Astrocyte (in vitro differentiated cells and primary cell): ENCODE measurements around the gene HSFX2. TPM values are rescaled to one million over a fixed set of nuclear protein-coding genes. Genes with fewer than 3 reads are reported as not detected.
"Not testable (repeated sequence)": the region's sequence is repeated elsewhere in the genome, so short reads cannot be mapped to it uniquely, and the experiment has no call there.

ENCODE experiments used
- DNase-seq: peaks from one replicate; pipeline ENCODE4 v3.0.0-alpha.2; 2010; ENCODE audit warnings: low read depth
- FAIRE-seq: peaks from 2 replicates; lab custom pipeline; 2011; peaks lifted over from hg19 to GRCh38; lab: Jason Lieb, UNC
- H2AFZ ChIP-seq: 2 replicates; pipeline ENCODE4 v1.6.0; 2012; ENCODE audit warnings: low read depth, low read length, inconsistent platforms
- H3K27ac ChIP-seq: 2 replicates; pipeline ENCODE4 v1.5.1; 2011; ENCODE audit warnings: low read depth, low read length, inconsistent platforms
- H3K27me3 ChIP-seq: 2 replicates; pipeline ENCODE4 v1.6.0; 2011; ENCODE audit warnings: low read length, inconsistent platforms; ENCODE audit not compliant: insufficient read depth
- H3K36me3 ChIP-seq: 2 replicates; pipeline ENCODE4 v1.5.1; 2011; ENCODE audit warnings: low read length, inconsistent platforms; ENCODE audit not compliant: insufficient read depth
- H3K4me1 ChIP-seq: 2 replicates; pipeline ENCODE4 v1.5.1; 2011; ENCODE audit warnings: low read length, inconsistent platforms; ENCODE audit not compliant: insufficient read depth
- H3K4me2 ChIP-seq: 2 replicates; pipeline ENCODE4 v1.6.0; 2012; ENCODE audit warnings: low read length, inconsistent platforms
- H3K4me3 ChIP-seq: 2 replicates; pipeline ENCODE4 v1.5.1; 2011; ENCODE audit warnings: low read depth, mild to moderate bottlenecking, low read length, inconsistent platforms; ENCODE audit not compliant: insufficient read depth
- H3K79me2 ChIP-seq: 2 replicates; pipeline ENCODE4 v1.6.0; 2012; ENCODE audit warnings: mild to moderate bottlenecking, low read length, inconsistent platforms; ENCODE audit not compliant: insufficient read depth
- H3K9ac ChIP-seq: 2 replicates; pipeline ENCODE4 v1.6.0; 2012; ENCODE audit warnings: mild to moderate bottlenecking, low read length, inconsistent platforms
- H3K9me3 ChIP-seq: 2 replicates; pipeline ENCODE4 v1.5.1; 2012; ENCODE audit warnings: low read depth, mild to moderate bottlenecking, low read length, inconsistent platforms; ENCODE audit not compliant: insufficient read depth
- H4K20me1 ChIP-seq: 2 replicates; pipeline ENCODE4 v1.6.0; 2012; ENCODE audit warnings: low read length, inconsistent platforms; ENCODE audit not compliant: insufficient read depth
- H3K27ac Mint-ChIP-seq: one replicate; pipeline ENCODE4 v1.8.0; 2021; ENCODE audit warnings: mild to moderate bottlenecking, mixed read lengths; ENCODE audit not compliant: unreplicated experiment
- H3K27me3 Mint-ChIP-seq: one replicate; pipeline ENCODE4 v1.8.0; 2021; ENCODE audit warnings: low read depth, mixed read lengths; ENCODE audit not compliant: unreplicated experiment
- H3K36me3 Mint-ChIP-seq: one replicate; pipeline ENCODE4 v1.8.0; 2021; ENCODE audit warnings: low read depth, mixed read lengths; ENCODE audit not compliant: unreplicated experiment
- H3K4me1 Mint-ChIP-seq: one replicate; pipeline ENCODE4 v1.8.0; 2021; ENCODE audit warnings: low read depth, mixed read lengths; ENCODE audit not compliant: unreplicated experiment
- H3K4me3 Mint-ChIP-seq: one replicate; pipeline ENCODE4 v1.8.0; 2021; ENCODE audit warnings: mild to moderate bottlenecking, moderate library complexity, mixed read lengths; ENCODE audit not compliant: unreplicated experiment
- H3K9me3 Mint-ChIP-seq: one replicate; pipeline ENCODE4 v1.8.0; 2021; ENCODE audit warnings: mild to moderate bottlenecking, mixed read lengths; ENCODE audit not compliant: unreplicated experiment
- EZH2 ChIP-seq: IDR thresholded peaks from 2 replicates; pipeline ENCODE4 v1.6.1; 2012; ENCODE audit warnings: mild to moderate bottlenecking, low read length, inconsistent platforms; ENCODE audit not compliant: insufficient read depth
- total RNA-seq: library from RNA; stranded (reverse); gene quantifications from 2 replicates; pipeline ENCODE4 v1.2.1, GENCODE V29; 2021
- TF ChIP-seq, protein P1 (sequence below): IDR thresholded peaks from 2 replicates; pipeline ENCODE4 v1.5.1; 2011; ENCODE audit warnings: low read depth, mild to moderate bottlenecking, inconsistent platforms, low read length, moderate library complexity; ENCODE audit not compliant: insufficient read depth

HSFX2 gene
- total RNA-seq, 1 donor from 2014 or later = not detected

- no peaks in the 10 kb centered on the region for H3K36me3 ChIP-seq
- no peak overlapping the region for H3K9ac ChIP-seq
- no peak for FAIRE-seq
- no peak overlapping the region for H2AFZ ChIP-seq
- Mint-ChIP-seq H3K27me3 (peaks cover 8% of the 10 kb centered on the region), H3K36me3 (peaks cover 5% of the 10 kb centered on the region), H3K9me3 (no peaks in the 10 kb centered on the region), H3K4me3 (no peak overlapping the region), H3K27ac (no peak overlapping the region), H3K4me1 (peaks cover 24% of the 10 kb centered on the region)
- H4K20me1 ChIP-seq = peaks cover 54% of the 10 kb centered on the region
- no peak for DNase-seq
- H3K4me2 ChIP-seq = no peak overlapping the region
- no peaks in the 10 kb centered on the region for H3K27me3 ChIP-seq
- H3K4me1 ChIP-seq = peaks cover 9% of the 10 kb centered on the region
- H3K9me3 ChIP-seq = no peaks in the 10 kb centered on the region
- no peak overlapping the region for H3K4me3 ChIP-seq
- H3K79me2 ChIP-seq = peaks cover 55% of the 10 kb centered on the region
- TF ChIP-seq EZH2 = no peak
- TF ChIP-seq, protein P1, sequence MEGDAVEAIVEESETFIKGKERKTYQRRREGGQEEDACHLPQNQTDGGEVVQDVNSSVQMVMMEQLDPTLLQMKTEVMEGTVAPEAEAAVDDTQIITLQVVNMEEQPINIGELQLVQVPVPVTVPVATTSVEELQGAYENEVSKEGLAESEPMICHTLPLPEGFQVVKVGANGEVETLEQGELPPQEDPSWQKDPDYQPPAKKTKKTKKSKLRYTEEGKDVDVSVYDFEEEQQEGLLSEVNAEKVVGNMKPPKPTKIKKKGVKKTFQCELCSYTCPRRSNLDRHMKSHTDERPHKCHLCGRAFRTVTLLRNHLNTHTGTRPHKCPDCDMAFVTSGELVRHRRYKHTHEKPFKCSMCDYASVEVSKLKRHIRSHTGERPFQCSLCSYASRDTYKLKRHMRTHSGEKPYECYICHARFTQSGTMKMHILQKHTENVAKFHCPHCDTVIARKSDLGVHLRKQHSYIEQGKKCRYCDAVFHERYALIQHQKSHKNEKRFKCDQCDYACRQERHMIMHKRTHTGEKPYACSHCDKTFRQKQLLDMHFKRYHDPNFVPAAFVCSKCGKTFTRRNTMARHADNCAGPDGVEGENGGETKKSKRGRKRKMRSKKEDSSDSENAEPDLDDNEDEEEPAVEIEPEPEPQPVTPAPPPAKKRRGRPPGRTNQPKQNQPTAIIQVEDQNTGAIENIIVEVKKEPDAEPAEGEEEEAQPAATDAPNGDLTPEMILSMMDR = no peak
- no peak overlapping the region for H3K27ac ChIP-seq
These were observed 33.2 kb upstream of the HSFX2 start for GRCh38 chrX:149628280-149628679.

DNA sequence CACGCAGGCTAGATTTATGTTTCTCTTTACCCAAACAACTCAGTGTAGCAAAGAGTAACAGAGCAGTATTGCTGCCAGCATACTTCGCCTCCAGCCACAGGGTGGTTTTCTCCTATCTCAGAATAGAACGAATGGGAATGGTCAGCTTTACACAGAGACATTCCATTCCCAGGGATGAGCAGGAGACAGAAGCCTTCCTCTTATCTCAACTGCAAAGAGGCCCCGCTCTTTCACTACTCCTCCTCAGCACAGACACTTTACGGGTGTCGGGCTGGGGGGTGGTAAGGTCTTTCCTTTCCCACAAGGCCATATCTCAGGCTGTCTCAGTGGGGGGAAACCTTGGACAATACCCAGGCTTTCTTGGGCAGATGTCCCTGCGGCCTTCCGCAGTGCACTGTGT lies 31.7 kb upstream of the HSFX2 start:
- not testable (repeated sequence) for H3K4me3 ChIP-seq, H3K4me3 Mint-ChIP-seq, H3K27ac ChIP-seq, H3K4me1 ChIP-seq, DNase-seq, H3K4me2 ChIP-seq, H3K9ac ChIP-seq, H3K27me3 ChIP-seq, FAIRE-seq, H2AFZ ChIP-seq, H3K27me3 Mint-ChIP-seq, H3K36me3 ChIP-seq, H3K36me3 Mint-ChIP-seq, H3K9me3 ChIP-seq, H3K9me3 Mint-ChIP-seq
- Histone ChIP-seq H4K20me1 (peaks cover 55% of the 10 kb centered on the region), H3K79me2 (peaks cover 64% of the 10 kb centered on the region)
- H3K4me1 Mint-ChIP-seq = peaks cover 24% of the 10 kb centered on the region
- peak overlapping the region; percentile 14 for H3K27ac Mint-ChIP-seq

DNA sequence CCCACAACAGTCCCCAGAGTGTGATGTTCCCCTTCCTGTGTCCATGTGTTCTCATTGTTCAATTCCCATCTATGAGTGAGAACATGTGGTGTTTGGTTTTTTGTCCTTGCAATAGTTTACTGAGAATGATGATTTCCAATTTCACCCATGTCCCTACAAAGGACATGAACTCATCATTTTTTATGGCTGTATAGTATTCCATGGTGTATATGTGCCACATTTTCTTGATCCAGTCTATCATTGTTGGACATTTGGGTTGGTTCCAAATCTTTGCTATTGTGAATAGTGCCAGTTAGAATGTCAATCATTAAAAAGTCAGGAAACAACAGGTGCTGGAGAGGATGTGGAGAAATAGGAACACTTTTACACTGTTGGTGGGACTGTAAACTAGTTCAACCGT lies 24.5 kb upstream of the HSFX2 start:
- not testable (repeated sequence) for H3K4me3 ChIP-seq, H3K27ac Mint-ChIP-seq, H2AFZ ChIP-seq, FAIRE-seq, H3K4me1 Mint-ChIP-seq, H3K4me1 ChIP-seq, H3K9ac ChIP-seq, H3K4me2 ChIP-seq, H3K27me3 ChIP-seq, H3K27me3 Mint-ChIP-seq, H3K9me3 ChIP-seq, H3K27ac ChIP-seq, H3K4me3 Mint-ChIP-seq, H3K9me3 Mint-ChIP-seq, H3K36me3 ChIP-seq, H3K36me3 Mint-ChIP-seq, DNase-seq
- Histone ChIP-seq H3K79me2 (peaks cover 45% of the 10 kb centered on the region), H4K20me1 (peaks cover 22% of the 10 kb centered on the region)

DNA sequence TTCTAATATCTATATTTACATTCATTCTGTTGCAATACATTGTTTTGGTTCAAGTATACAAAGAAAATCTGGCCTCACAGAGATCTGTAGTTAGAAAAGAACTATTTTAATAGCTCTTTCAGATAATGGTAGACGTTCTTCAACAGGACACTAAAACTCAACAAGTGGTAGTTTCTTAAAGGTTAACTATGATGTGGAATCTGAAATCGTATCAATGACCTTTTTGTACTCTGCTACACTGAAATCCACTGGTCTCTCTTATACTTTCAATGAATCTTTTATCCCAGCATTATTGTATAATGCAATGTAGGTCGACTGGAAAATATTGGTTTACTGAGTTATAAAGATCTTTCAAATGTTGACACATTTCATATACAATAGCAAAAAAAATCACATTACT lies 23.8 kb upstream of the HSFX2 start:
- no peaks in the 10 kb centered on the region for H3K9me3 Mint-ChIP-seq
- H3K9me3 ChIP-seq = no peaks in the 10 kb centered on the region
- H3K27ac ChIP-seq = no peak overlapping the region
- no peak overlapping the region for H3K27ac Mint-ChIP-seq
- H3K36me3 Mint-ChIP-seq = peaks cover 1% of the 10 kb centered on the region
- H3K4me2 ChIP-seq = no peak overlapping the region
- FAIRE-seq (peak; percentile 99), DNase-seq (no peak)
- H3K36me3 ChIP-seq = no peaks in the 10 kb centered on the region
- H3K9ac ChIP-seq = no peak overlapping the region
- H3K27me3 Mint-ChIP-seq = no peaks in the 10 kb centered on the region
- peaks cover 14% of the 10 kb centered on the region for H4K20me1 ChIP-seq
- H3K79me2 ChIP-seq = peaks cover 45% of the 10 kb centered on the region
- no peaks in the 10 kb centered on the region for H3K27me3 ChIP-seq
- no peak overlapping the region for H3K4me3 Mint-ChIP-seq
- H3K4me3 ChIP-seq = no peak overlapping the region
- no peak overlapping the region for H2AFZ ChIP-seq
- TF ChIP-seq, protein P1 = no peak
- no peak for TF ChIP-seq EZH2
- H3K4me1 ChIP-seq = no peaks in the 10 kb centered on the region
- H3K4me1 Mint-ChIP-seq = no peaks in the 10 kb centered on the region
